GM19023 (cell line): ENCODE data around the gene GNAI3.
"Not testable (repeated sequence)": the region's sequence is repeated elsewhere in the genome, so short reads cannot be mapped to it uniquely, and the experiment has no call there.

Experiments used
- ATAC-seq: cut with Tn5 transposase; IDR thresholded peaks from one replicate; pipeline ENCODE4 v1.9.1; 2021; ENCODE audit warnings: mild to moderate bottlenecking, moderate library complexity; ENCODE audit not compliant: unreplicated experiment

The GNAI3 gene

DNA sequence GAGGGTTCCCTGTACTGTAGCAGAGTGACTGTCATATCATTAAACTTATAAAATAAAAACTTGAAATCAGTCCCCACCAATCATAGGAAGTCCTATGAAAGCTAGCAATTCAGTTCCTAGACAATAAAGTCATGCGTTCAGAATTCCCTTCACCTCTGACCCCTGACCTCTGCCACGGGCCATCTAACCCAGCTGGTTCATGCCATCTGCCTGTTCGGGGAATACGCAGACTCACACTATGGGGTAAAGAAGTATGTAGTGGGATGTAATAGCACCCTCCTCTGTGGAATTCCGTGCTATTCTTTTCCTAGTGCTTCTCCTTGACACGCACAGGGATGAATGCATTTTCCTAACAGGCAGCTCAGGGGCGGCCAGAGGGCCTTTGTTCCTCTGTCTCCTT is 109.6 kb downstream of the GNAI3 start:
- ATAC-seq: no peak

DNA sequence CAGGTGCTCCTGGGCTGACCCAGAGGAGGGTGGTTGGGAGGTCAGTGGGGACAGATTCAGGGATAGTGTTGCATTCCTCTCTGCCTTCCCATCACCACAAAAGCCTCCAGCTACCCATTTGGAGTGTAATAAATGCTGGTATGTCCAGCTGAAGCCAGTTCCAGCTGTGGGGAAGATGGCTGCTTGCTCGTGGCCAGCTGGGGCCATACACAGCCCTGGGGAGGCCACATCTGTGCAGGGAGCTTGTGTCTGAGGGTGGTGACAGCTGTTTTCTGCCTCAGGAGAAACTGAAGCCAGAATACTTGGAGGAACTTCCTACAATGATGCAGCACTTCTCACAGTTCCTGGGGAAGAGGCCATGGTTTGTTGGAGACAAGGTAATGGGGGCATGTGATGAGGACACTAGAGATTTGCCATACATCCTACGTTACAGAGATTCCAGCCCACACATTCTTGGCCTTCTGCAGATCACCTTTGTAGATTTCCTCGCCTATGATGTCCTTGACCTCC is 110.2 kb downstream of the GNAI3 start:
- ATAC-seq: no peak

DNA sequence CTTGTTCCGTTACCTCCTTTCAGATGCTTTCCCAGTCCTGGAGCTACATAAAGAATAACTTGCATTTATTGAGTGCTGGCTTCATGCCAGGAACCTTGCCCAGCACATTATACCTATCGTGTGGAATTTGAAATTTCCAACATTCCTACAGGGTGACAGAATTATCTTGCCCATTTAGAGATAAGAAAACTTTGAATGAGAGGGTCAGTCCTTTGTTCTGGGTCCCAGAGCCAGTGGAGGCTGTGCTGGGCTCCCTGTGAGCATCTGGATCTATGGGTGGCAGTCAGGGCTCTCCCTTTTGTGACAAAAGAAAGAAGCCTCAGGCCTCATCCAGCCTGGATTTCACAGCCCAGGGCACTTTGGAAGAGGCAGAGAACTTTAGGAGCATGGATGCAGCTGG is 110.7 kb downstream of the GNAI3 start:
- ATAC-seq: no peak

DNA sequence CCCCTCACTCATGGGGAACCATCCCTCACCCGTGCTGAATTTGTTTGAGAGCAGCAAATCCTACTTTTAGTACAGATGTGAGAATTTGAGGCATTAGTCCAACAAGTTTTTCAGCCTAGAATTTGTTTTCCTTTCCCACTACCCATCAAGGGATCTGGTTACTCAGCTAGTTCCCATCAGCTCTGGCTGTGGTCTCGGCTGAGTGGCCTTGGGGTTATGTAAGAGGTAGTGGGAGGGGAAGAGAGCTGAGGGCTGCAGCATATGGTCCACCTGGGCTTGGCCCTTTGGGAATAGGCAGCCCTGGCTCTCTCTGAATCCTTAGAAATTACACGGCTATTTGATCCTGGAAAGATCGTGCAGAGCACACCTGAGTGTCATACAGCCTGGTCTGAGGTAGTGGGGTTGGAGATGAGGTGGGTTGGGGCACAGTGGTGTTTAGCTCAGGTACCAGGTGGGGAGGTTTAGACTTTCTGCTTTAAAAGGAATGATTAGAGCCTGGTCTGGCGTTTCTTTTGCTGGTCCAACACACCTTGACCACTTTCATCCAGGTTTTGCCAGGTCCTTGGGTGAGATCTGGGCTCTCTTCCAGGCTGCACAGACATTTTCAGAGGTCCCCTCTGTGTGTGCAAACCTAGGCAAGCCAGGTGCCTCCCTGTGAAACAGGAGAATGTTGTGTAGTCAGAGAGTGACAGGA is 111.7 kb downstream of the GNAI3 start:
- no peak for ATAC-seq

DNA sequence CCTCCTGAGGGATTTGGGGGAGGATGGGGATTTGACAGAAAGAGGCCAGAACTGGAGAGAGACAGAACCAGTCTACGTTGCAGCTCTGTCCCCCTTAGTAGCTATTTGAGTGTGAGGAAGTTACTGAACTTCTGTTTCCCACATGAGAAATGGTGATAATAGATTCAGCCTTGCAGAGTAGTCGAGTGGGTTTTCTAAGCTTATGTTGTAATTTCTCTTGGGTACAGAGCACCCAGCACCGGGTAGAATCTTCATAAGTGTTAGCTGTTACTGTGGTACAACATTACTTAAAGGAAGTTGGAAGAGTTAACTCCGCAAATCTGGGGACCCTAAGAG is 112.2 kb downstream of the GNAI3 start:
- ATAC-seq: not testable (repeated sequence)

DNA sequence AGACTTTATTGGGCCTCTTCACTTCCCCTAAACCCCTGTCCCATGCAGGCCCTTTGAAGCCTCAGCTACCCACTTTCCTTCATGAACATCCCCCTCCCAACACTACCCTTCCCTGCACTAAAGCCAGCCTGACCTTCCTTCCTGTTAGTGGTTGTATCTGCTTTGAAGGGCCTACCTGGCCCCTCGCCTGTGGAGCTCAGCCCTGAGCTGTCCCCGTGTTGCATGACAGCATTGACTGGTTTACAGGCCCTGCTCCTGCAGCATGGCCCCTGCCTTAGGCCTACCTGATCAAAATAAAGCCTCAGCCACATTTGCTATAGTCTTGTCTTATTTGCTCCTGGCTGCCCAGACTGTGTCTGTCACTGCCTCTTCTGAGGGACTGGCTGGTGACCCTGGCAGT is 113.0 kb downstream of the GNAI3 start:
- ATAC-seq: no peak

DNA sequence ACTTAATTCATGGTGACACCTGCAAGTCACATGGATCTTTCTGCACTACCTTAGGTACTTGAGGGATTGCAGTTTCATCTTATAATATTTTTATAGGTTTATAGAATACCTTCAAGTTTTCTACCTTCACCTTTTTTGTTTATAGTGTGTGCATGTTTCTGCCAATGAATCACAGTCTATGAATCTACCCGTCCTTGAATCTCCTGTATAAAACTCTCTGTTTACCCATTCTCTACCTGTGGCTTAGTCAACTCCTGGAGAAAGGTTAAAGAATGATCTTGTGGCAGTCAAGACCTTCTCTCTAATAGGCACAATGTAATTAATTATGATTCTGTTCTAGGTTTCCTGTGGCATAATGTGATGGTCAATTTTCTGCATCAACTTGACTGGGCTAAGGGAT is 116.3 kb downstream of the GNAI3 start:
- ATAC-seq: no peak

DNA sequence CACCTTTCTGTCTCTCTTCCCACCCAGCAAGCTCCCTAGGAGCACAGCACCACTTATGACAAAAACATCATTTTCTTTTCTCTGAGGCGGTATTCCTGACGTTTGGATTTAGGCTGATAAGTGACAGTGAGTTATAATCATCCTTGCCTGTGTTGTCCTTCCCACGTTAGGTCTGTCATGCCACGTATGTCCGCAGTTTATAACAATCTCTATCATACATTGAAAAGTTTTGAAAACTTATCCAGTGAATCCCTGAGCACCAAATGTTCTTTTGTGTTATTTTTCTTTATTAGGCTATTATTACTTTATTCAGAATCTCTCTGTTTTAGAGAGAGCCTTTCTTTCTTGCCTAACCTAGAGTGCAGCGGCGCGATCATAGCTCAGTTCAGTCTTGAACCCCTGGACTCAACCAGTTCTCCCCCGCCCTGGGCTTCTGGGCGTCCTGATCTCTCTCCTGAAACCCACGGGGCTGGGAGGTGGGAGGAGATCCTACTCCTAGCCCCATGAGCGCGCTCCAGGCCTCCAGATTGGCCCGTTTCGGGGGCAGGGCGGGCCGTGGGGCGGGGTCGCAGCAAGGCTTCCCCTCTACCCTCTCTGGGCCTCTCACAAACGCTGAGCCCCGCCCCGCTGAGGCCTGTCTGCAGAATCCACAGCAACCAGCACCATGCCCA is 119.2 kb downstream of the GNAI3 start, which contains the start of gene GSTM2:
TSS of gene GSTM2 (plus strand) at position 606 of the 671 bp plus-strand sequence. CDS start at position 665, 59 bp downstream.
- ATAC-seq: peak; percentile 97
